Mononuclear cell (primary cell): ENCODE results near the gene CD300LD. TPM values are rescaled to one million over a fixed set of nuclear protein-coding genes. Genes with fewer than 3 reads are reported as not detected.
A peak's percentile ranks its signal among the peaks of the same experiment; 100 is the strongest.

Source experiments
- H3K27me3 ChIP-seq: 2 replicates; pipeline ENCODE4 v1.6.0; 2011; ENCODE audit warnings: low read length, control low read depth; ENCODE audit not compliant: insufficient read depth
- H3K4me1 ChIP-seq: 2 replicates; pipeline ENCODE4 v1.5.1; 2011; ENCODE audit warnings: mild to moderate bottlenecking, low read length, control low read depth; ENCODE audit not compliant: insufficient read depth
- H3K4me3 ChIP-seq: 2 replicates; pipeline ENCODE4 v1.5.1; 2011; ENCODE audit warnings: mild to moderate bottlenecking, low read length, moderate library complexity
- H3K9me3 ChIP-seq: 2 replicates; pipeline ENCODE4 v1.5.1; 2011; ENCODE audit warnings: low read depth, mild to moderate bottlenecking, control low read depth, low read length
- total RNA-seq: library from RNA; depleted of rRNA; stranded (reverse); fragments of >200 nt; gene quantifications from one replicate; pipeline ENCODE4 v1.2.3, GENCODE V29; 2012

The CD300LD gene
- total RNA-seq, 1 donor, result 0.73 TPM

DNA sequence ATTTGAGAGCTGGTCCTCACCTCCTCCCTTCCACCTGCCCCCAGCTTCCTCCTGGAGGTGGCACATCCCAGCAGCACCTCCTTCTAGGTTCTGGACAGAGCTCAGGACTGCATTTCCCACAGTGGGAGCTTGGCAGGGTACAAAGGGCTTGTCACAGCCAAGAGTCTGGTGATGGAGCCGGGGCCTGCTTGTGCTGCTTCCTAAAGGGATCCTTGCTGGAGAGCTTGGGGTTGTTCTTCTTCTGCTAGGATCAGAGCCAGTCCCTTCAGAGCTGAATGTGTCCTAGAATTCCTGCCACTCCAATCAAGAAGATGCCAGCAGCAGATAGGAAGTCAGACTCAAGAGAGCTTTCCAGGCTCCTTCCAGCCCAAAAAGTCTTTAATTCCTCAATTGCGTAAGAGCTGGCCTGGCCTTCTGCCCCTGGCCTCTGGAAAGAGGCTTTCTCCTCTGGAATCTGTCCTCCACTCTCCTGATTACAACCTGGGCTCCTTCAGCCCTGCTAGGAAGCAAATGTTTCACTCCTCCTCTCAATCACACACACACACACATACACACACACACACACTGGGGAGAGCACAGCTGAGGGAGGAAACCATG is 27.1 kb upstream of the CD300LD start:
- H3K9me3 ChIP-seq, result no peaks in the 10 kb centered on the region
- H3K4me1 ChIP-seq, result peaks cover 87% of the 10 kb centered on the region
- peaks cover 8% of the 10 kb centered on the region for H3K27me3 ChIP-seq
- peak overlapping the region; percentile 5 for H3K4me3 ChIP-seq

DNA sequence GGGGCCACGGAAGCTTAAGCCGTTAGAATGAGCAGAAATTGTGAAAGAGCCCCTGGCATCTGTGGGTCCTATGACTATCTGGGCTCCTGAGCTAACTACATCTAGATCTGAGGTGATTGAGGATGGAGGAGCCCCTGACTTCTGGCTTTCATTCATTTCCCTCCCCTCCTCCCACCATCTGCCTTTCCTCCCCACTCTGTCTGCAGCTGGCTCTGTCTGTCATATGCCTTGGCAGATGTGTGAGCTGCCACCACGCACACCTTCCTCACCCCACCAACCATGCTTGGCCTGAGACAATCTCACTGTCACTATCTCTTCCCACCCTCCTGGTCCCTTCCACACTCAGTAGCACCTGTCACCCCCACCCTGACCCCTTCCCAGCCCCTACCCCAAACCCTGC is 26.4 kb upstream of the CD300LD start:
- Histone ChIP-seq H3K4me3 (no peak overlapping the region), H3K9me3 (no peaks in the 10 kb centered on the region), H3K27me3 (peaks cover 8% of the 10 kb centered on the region), H3K4me1 (peaks cover 90% of the 10 kb centered on the region)

DNA sequence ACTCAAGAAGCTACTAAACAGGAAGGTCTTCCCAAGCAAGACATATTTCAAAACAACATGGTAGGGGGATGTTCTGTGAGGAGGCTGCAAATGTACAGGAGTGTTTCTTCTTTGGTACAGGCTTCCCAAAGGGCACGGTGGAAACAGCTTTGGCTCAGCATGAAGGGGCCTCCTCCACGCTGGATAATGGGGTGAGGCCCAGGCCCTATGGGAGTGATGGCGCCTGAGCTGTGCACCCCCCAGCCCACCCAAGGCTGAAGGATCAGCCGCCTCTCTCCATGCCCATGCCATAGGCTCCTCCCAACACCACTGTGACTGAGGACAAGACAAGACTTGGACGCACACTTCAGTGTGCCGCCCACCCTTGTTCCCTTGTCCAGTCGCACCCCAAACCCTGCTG is 24.6 kb upstream of the CD300LD start:
- H3K4me1 ChIP-seq, result peaks cover 98% of the 10 kb centered on the region

DNA sequence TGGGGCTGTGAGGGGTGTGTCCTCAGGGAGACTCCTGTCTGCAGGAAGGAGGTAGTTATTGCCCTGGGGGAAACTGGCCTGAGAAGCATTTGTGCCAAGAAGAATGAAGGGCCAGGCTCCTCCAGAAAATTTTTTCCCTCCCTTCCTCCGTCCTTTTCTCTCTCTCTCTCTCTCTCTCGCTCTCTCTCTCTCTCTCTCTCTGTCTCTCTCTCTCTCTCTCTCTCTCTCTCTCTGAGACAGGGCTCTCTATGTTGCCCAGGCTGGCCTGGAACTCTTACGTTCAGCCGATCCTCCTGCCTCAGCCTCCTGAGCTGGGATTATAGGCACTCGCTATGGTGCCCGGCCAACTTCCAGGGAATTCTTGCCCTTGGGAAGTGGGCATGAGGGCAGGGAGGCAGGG is 20.0 kb upstream of the CD300LD start:
- Histone ChIP-seq H3K27me3 (no peaks in the 10 kb centered on the region), H3K4me3 (no peak overlapping the region), H3K4me1 (peaks cover 58% of the 10 kb centered on the region), H3K9me3 (no peaks in the 10 kb centered on the region)

More for the DNA sequence above, 24.6 kb upstream of the CD300LD start:
- Histone ChIP-seq H3K4me3 (no peak overlapping the region), H3K27me3 (peaks cover 5% of the 10 kb centered on the region), H3K9me3 (no peaks in the 10 kb centered on the region)

DNA sequence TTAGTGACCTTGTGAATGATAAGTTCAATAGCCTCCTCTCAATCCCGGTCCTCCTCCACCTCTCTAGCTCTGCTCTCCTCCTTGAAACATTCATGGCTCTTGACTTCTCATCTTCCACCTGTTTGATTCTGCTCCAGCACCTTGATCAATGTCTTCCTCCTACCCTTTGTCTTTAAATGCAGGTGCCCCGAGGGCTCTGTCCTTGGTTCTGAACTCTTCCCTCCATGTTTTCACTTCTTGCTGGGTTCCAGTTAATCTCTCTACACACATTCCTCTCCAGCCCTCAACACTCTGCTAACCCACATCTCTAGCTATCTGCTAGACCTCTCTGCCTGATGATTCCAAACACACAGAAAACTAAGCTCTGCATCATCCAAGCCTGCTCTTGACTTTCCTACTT is 18.0 kb upstream of the CD300LD start:
- peaks cover 58% of the 10 kb centered on the region for H3K4me1 ChIP-seq
- H3K27me3 ChIP-seq, result no peaks in the 10 kb centered on the region
- H3K9me3 ChIP-seq, result no peaks in the 10 kb centered on the region
- no peak overlapping the region for H3K4me3 ChIP-seq

DNA sequence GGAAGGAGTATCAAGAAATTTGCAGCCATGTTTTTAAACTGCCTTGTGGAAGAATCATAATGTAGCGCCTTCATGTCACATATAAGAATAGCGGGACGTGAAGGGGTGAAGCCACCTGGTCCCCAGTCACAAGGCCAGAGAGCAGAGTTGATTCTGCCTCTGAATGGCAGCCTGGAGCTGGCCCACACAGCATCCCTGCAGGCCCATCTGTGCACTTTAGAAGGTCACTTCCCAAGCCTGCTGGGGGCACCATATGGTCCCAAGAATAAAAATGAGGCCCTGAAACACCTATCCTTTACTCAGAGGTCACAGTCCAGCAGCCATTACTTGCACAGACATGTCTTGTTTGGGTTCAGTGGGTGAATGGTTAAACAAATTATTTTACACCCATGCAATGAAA is 16.4 kb upstream of the CD300LD start:
- no peaks in the 10 kb centered on the region for H3K9me3 ChIP-seq
- no peak overlapping the region for H3K4me3 ChIP-seq
- peaks cover 59% of the 10 kb centered on the region for H3K4me1 ChIP-seq
- no peaks in the 10 kb centered on the region for H3K27me3 ChIP-seq

DNA sequence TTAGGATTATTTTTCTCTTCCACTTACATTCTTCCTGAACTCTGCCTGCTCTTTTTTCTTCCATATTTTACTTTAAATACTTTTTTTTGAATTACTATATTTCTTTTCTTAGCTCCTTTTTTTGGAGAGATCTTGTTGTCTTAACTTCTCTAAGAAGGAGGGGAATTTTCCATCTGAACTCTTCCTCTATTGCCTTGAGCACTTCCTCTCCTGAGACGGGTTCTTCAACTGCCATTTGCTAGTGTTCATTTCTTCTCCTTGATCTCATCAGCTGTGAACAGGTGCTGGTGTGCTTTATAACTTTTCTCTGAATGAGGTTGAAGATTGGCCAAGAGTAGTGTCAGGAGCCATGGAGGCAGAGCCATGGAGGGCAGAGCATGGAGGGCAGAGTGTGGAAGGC is 15.1 kb upstream of the CD300LD start:
- Histone ChIP-seq H3K4me3 (no peak overlapping the region), H3K9me3 (no peaks in the 10 kb centered on the region), H3K4me1 (peaks cover 59% of the 10 kb centered on the region), H3K27me3 (no peaks in the 10 kb centered on the region)

DNA sequence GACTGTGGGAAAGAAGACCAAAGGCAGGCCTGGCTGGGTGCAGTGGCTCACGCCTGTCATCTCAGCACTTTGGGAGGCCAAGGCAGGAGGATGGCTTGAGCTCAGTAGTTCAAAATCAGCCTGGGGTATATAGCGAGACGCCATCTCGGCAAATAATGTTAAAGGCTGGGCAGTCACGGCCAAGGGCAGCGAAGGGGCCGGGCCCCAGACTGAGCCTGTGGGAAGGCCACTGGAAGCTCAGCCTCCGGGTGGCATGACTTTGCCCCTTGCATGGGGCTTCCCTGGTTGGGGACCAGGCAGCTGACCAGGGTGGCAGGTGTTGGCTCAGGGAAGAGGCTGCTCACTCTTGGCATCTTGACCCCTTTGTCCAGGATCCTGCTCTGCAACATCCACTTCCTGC is 14.0 kb upstream of the CD300LD start:
- no peak overlapping the region for H3K4me3 ChIP-seq
- H3K4me1 ChIP-seq, result peaks cover 66% of the 10 kb centered on the region
- H3K9me3 ChIP-seq, result no peaks in the 10 kb centered on the region
- H3K27me3 ChIP-seq, result no peaks in the 10 kb centered on the region

DNA sequence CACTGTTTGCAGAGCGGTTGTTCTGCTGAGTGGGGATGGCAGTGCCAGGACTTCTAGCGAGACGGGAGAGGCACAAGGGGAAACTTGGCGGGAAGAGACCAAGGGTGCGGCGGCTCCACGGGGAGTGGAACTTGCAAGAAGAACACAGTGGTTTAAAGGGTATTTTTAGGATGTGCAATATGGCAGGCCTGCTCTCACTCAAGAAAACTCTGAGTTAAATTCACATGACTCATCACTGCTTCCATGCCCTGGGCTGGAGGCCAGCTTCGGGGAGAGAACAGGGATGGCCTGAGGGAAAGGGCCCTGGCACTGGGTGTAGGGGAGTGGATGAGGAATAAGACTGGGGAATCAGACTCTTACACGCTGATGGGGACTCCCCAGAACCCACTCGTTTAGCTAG is 13.3 kb upstream of the CD300LD start:
- Histone ChIP-seq H3K27me3 (no peaks in the 10 kb centered on the region), H3K4me3 (no peak overlapping the region), H3K4me1 (peaks cover 73% of the 10 kb centered on the region), H3K9me3 (no peaks in the 10 kb centered on the region)

DNA sequence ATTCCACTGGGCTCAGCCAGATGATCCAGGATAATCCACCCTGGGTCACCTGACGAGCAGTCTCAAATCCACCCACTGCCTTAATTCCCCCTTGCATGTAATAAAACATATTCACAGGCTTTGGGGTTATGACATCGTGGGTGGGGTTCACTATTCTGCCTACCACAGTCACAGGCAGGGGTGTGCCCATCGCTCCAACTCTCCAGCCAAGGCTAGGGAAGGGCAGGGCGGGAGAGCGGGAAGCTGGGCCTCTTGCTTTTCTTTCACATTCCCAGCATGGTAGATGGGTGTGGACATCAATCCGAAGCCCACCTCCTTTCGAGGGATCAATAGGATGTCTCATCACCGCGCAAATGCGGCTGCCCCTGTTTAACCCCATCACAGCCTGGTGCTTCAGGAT is 12.7 kb upstream of the CD300LD start:
- no peaks in the 10 kb centered on the region for H3K27me3 ChIP-seq
- H3K9me3 ChIP-seq, result no peaks in the 10 kb centered on the region
- no peak overlapping the region for H3K4me3 ChIP-seq
- H3K4me1 ChIP-seq, result peaks cover 78% of the 10 kb centered on the region

DNA sequence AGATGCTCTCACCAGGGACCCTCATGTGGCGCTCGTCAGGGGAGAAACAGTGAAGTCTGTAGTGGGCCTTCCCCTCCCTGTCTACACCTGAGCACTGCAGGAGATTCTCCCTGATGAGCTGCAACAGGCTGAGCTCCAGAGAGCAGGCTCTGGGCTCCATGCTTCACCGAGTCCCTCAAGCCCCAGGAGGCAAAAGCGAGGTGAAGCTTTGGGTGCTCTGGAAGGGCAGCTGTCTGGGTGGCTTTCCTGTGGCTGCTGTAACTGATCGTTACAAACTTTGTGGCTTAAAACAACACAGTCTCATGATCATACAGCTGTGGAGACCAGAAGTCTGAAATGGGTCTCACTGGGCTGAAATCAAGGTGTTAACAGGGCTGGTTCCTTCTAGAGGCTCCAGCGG is 12.1 kb upstream of the CD300LD start:
- no peaks in the 10 kb centered on the region for H3K27me3 ChIP-seq
- H3K4me1 ChIP-seq, result peaks cover 84% of the 10 kb centered on the region

DNA sequence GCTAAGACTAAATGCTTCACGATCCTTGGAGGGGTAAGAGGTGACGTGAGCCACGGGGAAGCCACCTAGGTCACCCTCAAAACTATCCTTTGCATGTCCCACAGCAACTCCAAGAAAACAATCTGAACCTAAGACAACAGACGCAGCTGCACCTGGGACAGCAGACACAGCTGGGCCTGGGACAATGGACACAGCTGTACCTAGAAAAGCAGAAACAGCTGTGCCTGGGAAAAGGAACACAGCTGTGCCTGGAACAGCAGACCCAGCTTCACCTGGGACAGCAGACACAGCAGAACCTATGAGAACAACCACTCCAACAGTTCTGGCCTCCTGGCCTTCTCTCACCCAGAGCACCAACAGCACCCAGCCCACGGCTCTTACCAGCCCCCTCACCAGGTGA is 11.7 kb upstream of the CD300LD start:
- peaks cover 88% of the 10 kb centered on the region for H3K4me1 ChIP-seq
- H3K4me3 ChIP-seq, result no peak overlapping the region
- no peaks in the 10 kb centered on the region for H3K27me3 ChIP-seq
- no peaks in the 10 kb centered on the region for H3K9me3 ChIP-seq

More for the DNA sequence above, 12.1 kb upstream of the CD300LD start:
- Histone ChIP-seq H3K4me3 (no peak overlapping the region), H3K9me3 (no peaks in the 10 kb centered on the region)

DNA sequence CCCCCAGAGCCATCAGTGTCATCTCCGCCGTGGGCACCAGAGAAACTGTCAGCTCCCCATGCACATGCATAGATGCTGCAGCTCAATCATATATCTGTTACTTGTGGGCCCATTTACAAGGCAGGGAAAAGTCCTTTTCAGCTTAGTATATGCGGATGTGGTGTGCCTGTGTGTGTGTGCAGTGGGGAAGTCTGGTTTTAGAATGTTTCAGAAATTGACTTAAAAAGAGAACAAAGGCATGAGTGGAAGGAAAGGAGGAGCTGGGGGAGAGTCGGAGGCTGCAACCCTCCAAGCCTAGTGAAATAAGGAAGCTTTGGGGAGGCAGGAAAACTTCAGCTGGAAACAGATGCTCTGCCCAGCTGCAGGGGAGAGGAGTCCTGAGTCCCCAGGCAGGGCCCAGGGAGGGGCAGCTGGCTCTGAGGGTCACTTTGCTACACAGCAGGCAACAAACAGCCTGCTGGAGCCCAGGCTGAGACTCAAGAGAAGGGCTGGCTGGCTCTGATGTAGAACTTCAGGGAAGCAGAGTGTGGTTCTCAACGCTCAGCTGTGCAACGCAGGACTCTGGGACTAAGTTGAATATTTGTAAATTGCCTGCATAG is 11.1 kb upstream of the CD300LD start:
- peaks cover 94% of the 10 kb centered on the region for H3K4me1 ChIP-seq
- no peaks in the 10 kb centered on the region for H3K27me3 ChIP-seq
- H3K4me3 ChIP-seq, result no peak overlapping the region
- no peaks in the 10 kb centered on the region for H3K9me3 ChIP-seq

DNA sequence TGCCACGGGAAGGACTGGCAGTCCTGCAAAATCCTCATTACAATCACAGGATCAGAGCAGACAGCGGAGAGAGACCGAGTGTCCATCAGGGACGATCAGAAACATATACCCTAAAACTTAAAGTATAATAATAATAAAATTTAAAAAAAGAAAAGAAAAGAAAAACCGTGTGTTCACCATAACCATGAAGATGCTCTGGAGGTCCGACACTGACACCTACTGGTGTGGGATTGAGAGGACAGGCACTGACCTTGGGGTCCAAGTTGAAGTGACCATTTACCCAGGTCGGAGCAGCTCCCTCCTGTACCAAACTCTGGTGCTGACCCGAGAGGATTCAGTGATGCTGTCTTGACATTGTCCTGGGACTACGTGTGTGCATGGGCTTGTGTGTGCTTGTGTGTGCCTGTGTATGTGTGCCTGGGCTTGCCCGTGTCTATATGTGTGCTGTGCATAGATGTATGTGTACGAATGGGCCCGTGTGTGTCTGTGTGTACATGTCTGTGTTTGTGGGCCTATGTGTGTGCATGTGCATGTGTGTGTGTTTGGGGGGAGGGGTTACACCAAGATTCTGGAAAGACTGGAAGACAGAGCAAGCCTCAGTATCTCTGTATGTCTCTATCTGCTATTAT is 10.0 kb upstream of the CD300LD start:
- H3K4me3 ChIP-seq, result no peak overlapping the region

DNA sequence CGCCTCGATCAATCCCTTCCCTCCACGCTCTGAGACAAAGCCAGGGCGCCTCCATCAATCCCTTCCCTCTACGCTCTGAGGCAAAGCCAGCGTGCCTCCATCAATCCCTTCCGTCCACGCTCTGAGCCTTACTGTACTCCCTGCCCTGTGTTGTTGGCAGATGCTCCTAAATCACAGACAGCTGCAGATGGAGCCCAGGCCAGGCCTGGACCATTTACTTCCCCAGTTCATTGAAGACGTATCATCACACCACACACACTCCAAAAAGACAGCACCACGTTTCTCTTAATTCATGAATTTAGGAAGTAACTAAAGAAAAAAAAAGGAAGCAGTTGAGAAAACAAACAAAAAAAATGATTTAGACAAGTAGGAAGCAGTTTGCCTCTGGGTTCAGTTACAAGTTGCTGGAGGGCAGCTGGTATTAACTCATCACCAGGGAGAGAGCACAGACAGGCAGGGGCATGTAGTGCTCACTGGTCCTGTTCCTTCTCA is 7.4 kb upstream of the CD300LD start:
- Histone ChIP-seq H3K27me3 (no peaks in the 10 kb centered on the region), H3K4me1 (peaks cover 96% of the 10 kb centered on the region), H3K4me3 (no peak overlapping the region), H3K9me3 (no peaks in the 10 kb centered on the region)

More for the DNA sequence above, 10.0 kb upstream of the CD300LD start:
- no peaks in the 10 kb centered on the region for H3K27me3 ChIP-seq
- peaks cover 99% of the 10 kb centered on the region for H3K4me1 ChIP-seq
- H3K9me3 ChIP-seq, result no peaks in the 10 kb centered on the region

DNA sequence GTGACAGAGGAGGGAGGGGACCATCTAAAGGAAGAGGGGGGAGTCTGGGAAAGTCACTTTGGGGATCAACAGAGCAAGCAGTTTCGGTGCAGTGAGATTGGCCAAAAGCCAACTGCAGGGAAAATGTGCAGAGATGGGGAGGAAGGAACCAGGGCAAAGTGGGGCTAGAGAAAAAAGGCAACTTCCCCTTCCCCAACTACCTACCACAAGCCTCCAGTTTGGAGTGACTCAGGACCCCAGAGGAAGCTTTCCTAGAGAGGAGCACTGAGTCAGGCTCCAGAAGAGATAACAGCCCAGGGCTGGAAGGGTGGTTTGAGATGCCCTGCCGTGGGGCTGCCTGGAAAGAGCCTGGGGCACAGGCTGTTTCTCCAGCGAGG is 6.9 kb upstream of the CD300LD start:
- no peaks in the 10 kb centered on the region for H3K27me3 ChIP-seq
- peaks cover 92% of the 10 kb centered on the region for H3K4me1 ChIP-seq
- H3K9me3 ChIP-seq, result no peaks in the 10 kb centered on the region
- H3K4me3 ChIP-seq, result no peak overlapping the region
